Immature natural killer cell (primary cell): ENCODE results near the gene PLA2G4B. TPM values are rescaled to one million over a fixed set of nuclear protein-coding genes. Genes with fewer than 3 reads are reported as not detected.

Experiments
- DNase-seq, 3 donors: peaks; one replicate each; pipeline ENCODE4 v3.0.0; 2022; ENCODE audit warnings: mixed read lengths in 1 of 3
- H3K27ac Mint-ChIP-seq, 6 donors: one replicate each; pipeline ENCODE4 v1.8.0; 2020; ENCODE audit warnings: mixed read lengths in 6 of 6, mild to moderate bottlenecking in 5 of 6, inconsistent platforms in 4 of 6, moderate library complexity in 3 of 6
- H3K27me3 Mint-ChIP-seq, 3 donors: one replicate each; pipeline ENCODE4 v1.8.0; 2020 to 2021; ENCODE audit warnings: low read depth in 3 of 3, mild to moderate bottlenecking in 3 of 3, mixed read lengths in 3 of 3, moderate library complexity in 3 of 3, inconsistent platforms in 1 of 3
- H3K36me3 Mint-ChIP-seq, 3 donors: one replicate each; pipeline ENCODE4 v1.8.0; 2020; ENCODE audit warnings: mixed read lengths in 3 of 3, inconsistent platforms in 2 of 3, mild to moderate bottlenecking in 2 of 3
- H3K4me1 Mint-ChIP-seq, 2 donors: one replicate each; pipeline ENCODE4 v1.8.0; 2020; ENCODE audit warnings: inconsistent platforms in 2 of 2, mild to moderate bottlenecking in 2 of 2, mixed read lengths in 2 of 2, moderate library complexity in 1 of 2
- H3K4me3 Mint-ChIP-seq, 5 donors: one replicate each; pipeline ENCODE4 v1.8.0; 2020; ENCODE audit warnings: mild to moderate bottlenecking in 5 of 5, mixed read lengths in 5 of 5, inconsistent platforms in 3 of 5, moderate library complexity in 3 of 5
- H3K9me3 Mint-ChIP-seq, 6 donors: one replicate each; pipeline ENCODE4 v1.8.0; 2020; ENCODE audit warnings: mild to moderate bottlenecking in 6 of 6, mixed read lengths in 6 of 6, inconsistent platforms in 4 of 6, moderate library complexity in 3 of 6
- polyA plus RNA-seq, 3 donors: library from polyadenylated mRNA; unstranded; fragments of 300-500 nt; fragmentation: Illumina TruSeq; gene quantifications; one replicate each; pipeline ENCODE4 v1.2.3, GENCODE V29; 2021

Gene PLA2G4B
- polyA plus RNA-seq, 3 donors from 2014 or later = 1.1 to 2.7 TPM; not detected in 1

- H3K4me3 Mint-ChIP-seq = no peak overlapping the region
Observed at GRCh38 chr15:41865490-41866055, 26.9 kb downstream of the PLA2G4B start.

DNA sequence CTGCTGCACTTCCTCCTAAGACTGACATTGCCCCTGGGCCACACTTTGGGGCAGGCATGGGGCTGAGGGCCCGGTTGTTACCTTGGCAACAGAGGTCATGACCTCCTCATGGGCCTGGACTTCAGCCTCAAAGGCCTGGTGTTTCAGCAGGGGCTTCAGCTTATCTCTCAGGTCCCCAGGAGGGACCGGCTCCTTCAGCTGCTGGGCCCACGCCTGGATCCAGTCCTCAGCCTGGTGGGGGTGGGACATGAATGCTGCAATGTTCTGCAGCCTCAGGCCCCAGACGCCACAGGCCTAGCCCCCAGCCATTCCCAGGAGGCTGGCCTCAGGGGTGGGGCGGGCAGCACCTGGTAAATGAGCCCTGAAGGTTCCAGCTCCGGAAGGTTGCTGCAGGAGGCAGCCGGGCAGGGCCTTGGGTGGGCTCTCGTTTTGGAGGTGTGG, 27.6 kb downstream of the PLA2G4B start:
- H3K4me1 Mint-ChIP-seq = peaks cover 4% of the 10 kb centered on the region in 2 donors
- H3K36me3 Mint-ChIP-seq = no peaks in the 10 kb centered on the region
- H3K9me3 Mint-ChIP-seq = no peaks in the 10 kb centered on the region
- no peak overlapping the region for H3K27ac Mint-ChIP-seq
- H3K27me3 Mint-ChIP-seq = peaks cover 0 to 2% (median 0%) of the 10 kb centered on the region in 3 donors
- no peak overlapping the region for H3K4me3 Mint-ChIP-seq
- no peak for DNase-seq

More at GRCh38 chr15:41865490-41866055, 26.9 kb downstream of the PLA2G4B start:
- H3K9me3 Mint-ChIP-seq = no peaks in the 10 kb centered on the region
- H3K4me1 Mint-ChIP-seq = peaks cover 4% of the 10 kb centered on the region in 2 donors
- no peak overlapping the region for H3K27ac Mint-ChIP-seq
- H3K27me3 Mint-ChIP-seq = peaks cover 0 to 2% (median 0%) of the 10 kb centered on the region in 3 donors
- H3K36me3 Mint-ChIP-seq = no peaks in the 10 kb centered on the region
- DNase-seq = no peak

GRCh38 chr15:41866872-41867579, 28.4 kb downstream of the PLA2G4B start:
- peaks cover 4% of the 10 kb centered on the region in 2 donors for H3K4me1 Mint-ChIP-seq

DNA sequence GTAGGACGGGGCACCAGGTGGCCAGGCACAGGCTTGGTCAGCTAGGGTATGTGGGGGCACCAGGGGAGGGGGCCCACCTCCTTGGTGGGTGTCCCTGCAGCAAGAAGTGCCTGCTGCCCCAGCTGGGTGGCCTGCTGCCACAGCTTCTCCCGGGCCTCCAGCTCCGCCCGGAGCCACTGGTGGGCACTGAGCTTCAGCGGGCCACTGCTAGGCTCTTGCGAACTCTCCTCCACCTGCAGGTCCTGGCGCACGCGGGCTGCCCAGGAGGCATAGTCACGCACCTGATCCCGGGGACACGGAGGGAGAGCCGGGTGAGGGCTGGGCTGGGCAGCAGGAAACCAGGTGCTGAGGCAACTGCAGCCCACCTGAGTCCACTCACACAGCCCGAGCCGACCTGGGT, 29.7 kb downstream of the PLA2G4B start:
- Mint-ChIP-seq H3K27me3 (peaks cover 0 to 2% (median 1%) of the 10 kb centered on the region in 3 donors), H3K36me3 (no peaks in the 10 kb centered on the region), H3K27ac (peak overlapping the region in 2 of 6 donors; percentile 21 to 66), H3K4me1 (no peaks in the 10 kb centered on the region), H3K9me3 (no peaks in the 10 kb centered on the region), H3K4me3 (no peak overlapping the region)
- no peak for DNase-seq

More at GRCh38 chr15:41866872-41867579, 28.4 kb downstream of the PLA2G4B start:
- Mint-ChIP-seq H3K27ac (peak overlapping the region in 1 of 6 donors; percentile 25), H3K27me3 (peaks cover 0 to 2% (median 0%) of the 10 kb centered on the region in 3 donors), H3K36me3 (no peaks in the 10 kb centered on the region), H3K9me3 (no peaks in the 10 kb centered on the region), H3K4me3 (no peak overlapping the region)
- no peak for DNase-seq

DNA sequence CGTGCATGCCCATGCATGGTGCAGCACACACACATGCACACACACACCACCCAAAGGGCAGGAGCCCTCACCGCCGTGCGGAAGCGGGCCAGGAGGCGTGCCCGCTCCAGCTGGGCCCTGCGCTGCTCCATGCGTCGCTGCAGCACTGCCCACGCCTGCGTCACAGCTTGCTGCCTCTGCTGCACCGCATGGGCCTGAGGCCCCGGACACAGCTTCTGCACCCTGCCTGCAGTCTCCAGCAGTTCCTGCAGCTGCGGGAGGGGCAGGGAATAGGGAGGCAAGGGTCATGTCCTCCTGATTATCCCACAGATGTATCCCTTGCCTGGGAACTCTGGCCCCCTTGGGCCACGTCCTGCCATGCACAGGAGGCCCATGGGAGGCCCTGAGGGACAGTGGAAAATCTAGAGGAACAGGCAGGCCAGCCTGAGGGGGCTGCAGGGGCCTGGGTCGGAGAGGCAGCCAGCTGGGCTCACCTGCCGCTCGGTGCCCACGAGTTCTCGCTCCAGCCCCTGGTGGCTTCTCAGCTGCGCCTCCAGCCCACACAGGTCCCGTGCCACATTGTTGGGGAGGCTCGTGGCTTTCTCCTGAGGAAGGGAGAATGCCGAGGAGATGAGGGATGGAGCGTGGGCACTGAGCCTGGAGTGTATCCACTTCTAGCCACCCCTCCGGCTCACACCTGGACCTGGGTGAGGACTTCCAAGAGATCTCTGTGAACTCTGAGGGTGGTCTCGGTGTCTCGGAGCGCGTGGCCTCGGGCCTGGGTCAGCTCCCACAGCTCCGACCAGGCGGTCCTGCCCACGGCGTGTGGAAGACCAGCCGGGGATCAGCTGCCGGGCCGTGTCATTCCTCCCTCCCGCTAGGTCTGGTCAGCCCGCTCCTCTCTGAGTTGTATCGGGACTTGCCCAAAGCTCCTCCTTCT, 31.4 kb downstream of the PLA2G4B start:
- H3K4me1 Mint-ChIP-seq = no peaks in the 10 kb centered on the region
- peak overlapping the region in 2 of 6 donors; percentile 32 to 58 for H3K27ac Mint-ChIP-seq
- H3K36me3 Mint-ChIP-seq = no peaks in the 10 kb centered on the region
- no peak for DNase-seq
- peaks cover 0 to 2% (median 1%) of the 10 kb centered on the region in 3 donors for H3K27me3 Mint-ChIP-seq
- H3K9me3 Mint-ChIP-seq = no peaks in the 10 kb centered on the region
- peak overlapping the region in 1 of 5 donors; percentile 26 for H3K4me3 Mint-ChIP-seq

DNA sequence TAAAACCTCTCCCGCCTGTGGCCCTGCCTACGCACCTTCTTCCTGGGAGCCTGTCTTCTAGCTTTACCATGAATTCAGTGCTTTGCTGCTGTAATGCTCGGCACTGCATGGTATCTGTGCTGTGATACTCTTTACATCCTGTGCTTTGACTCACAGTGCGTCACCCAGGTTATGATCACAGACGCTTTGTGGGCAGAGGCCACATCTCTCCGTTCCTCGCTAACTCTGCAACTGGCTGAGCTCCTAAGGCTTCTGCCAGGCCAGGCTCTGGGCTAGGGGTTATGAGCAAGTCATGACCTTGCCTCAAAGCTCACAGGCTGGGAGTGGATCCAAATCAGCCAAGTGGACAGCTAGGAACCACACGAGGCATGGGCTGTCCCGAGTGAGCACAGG, 32.0 kb downstream of the PLA2G4B start:
- peak in 1 of 3 donors; percentile 20 for DNase-seq
- no peaks in the 10 kb centered on the region for H3K4me1 Mint-ChIP-seq
- peak overlapping the region in 1 of 5 donors; percentile 26 for H3K4me3 Mint-ChIP-seq
- no peaks in the 10 kb centered on the region for H3K36me3 Mint-ChIP-seq
- no peaks in the 10 kb centered on the region for H3K9me3 Mint-ChIP-seq
- peaks cover 0 to 2% (median 1%) of the 10 kb centered on the region in 3 donors for H3K27me3 Mint-ChIP-seq
- H3K27ac Mint-ChIP-seq = peak overlapping the region in 2 of 6 donors; percentile 32 to 58

DNA sequence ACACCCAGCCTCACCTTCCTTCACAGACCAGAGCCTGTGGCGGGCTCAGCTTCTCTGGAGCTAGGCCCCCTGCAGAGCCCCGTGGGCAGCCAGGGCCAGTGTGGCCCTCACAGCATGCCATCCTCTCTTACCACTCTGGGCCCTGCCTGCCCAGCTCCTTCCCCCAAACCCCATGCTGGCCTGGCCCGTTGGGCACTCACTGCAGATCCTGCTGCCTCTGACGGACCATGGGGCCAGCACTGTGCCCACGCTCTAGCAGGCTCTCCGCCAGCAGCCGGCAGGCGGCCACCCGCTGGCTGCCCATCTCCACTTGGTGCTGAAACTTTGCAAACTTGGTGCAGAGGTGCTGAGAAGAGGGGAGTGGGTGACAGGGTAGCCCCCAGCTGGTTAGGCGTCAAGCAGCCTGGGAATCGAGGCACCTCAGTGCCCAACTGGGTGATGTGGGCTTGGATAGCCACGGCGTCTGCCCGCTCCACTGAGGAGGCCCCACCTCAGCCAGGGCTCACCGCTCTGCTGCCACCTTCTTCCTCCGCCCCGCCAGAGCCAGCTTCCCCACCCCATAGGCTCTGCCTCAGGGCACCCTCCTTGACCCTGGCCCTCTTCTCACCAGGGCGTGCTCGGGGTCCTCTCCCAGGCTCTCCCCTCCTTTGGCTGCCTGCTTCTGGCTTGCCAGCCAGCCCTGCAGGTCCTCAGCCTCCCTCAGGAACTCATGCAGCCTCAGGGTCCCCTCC, 32.7 kb downstream of the PLA2G4B start:
- H3K4me1 Mint-ChIP-seq = no peaks in the 10 kb centered on the region
- H3K27me3 Mint-ChIP-seq = peaks cover 0 to 2% (median 1%) of the 10 kb centered on the region in 3 donors
- no peaks in the 10 kb centered on the region for H3K36me3 Mint-ChIP-seq
- no peak for DNase-seq
- no peak overlapping the region for H3K27ac Mint-ChIP-seq
- H3K4me3 Mint-ChIP-seq = no peak overlapping the region
- no peaks in the 10 kb centered on the region for H3K9me3 Mint-ChIP-seq

DNA sequence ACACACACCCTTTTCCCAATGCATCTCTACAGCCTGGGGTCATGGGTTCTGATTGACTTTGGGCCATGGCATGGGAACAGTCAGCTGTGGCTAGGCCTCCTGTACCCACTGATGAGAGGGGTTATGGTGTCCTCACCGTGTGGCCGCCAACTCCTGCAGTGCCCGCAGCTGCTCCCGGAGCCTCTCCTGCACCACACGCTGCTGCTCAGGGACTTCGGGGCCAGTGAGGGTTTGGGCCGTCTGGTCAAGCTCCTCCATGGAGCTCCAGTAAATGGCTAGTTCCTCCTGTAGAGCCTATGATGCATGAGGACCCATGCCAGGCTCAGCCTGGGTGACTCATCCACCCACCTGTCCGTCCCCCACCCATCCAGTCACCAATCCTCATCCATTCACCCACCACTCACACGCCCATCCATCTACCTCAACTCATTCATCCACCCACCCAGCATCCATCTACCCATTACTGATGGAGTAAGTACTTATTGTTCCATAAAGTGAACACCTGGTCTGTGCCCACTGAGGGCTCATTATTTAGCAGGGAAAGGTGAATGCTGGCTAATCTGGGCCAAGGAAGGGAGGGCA, 33.6 kb downstream of the PLA2G4B start:
- H3K4me3 Mint-ChIP-seq = no peak overlapping the region
- no peaks in the 10 kb centered on the region for H3K4me1 Mint-ChIP-seq
- peaks cover 0 to 2% (median 1%) of the 10 kb centered on the region in 3 donors for H3K27me3 Mint-ChIP-seq
- H3K27ac Mint-ChIP-seq = peak overlapping the region in 3 of 6 donors; percentile 13 to 25 (median 18)
- H3K36me3 Mint-ChIP-seq = no peaks in the 10 kb centered on the region
- no peaks in the 10 kb centered on the region for H3K9me3 Mint-ChIP-seq
- DNase-seq = no peak

- H3K4me3 Mint-ChIP-seq = no peak overlapping the region
- DNase-seq = no peak
- H3K27ac Mint-ChIP-seq = no peak overlapping the region
- H3K9me3 Mint-ChIP-seq = no peaks in the 10 kb centered on the region
- H3K36me3 Mint-ChIP-seq = no peaks in the 10 kb centered on the region
- H3K4me1 Mint-ChIP-seq = no peaks in the 10 kb centered on the region
- H3K27me3 Mint-ChIP-seq = peaks cover 0 to 5% (median 1%) of the 10 kb centered on the region in 3 donors
Observed at GRCh38 chr15:41873711-41874110, 35.1 kb downstream of the PLA2G4B start.

DNA sequence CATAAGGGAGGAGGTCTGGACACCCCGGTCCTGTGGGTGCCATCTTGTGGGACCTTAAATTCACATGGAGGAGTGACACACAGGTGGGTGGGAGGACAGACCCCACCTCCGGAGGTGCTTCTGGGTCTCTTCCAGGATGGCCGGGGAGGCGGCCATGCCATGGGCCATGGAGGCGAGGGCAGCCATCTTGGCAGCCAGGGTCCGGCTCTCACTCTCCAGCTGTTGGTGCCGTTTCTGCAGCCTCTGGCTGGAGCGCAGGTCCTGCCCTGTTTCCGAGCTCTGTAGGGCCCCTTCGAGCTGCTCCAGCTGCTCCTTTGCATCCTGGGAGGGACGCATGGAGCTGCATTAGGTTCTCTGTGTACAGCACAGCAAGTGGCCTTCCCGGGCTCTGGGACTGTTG, 36.1 kb downstream of the PLA2G4B start:
- no peak for DNase-seq
- peaks cover 0 to 5% (median 1%) of the 10 kb centered on the region in 3 donors for H3K27me3 Mint-ChIP-seq
- H3K27ac Mint-ChIP-seq = no peak overlapping the region
- H3K4me3 Mint-ChIP-seq = no peak overlapping the region
- no peaks in the 10 kb centered on the region for H3K36me3 Mint-ChIP-seq
- H3K9me3 Mint-ChIP-seq = no peaks in the 10 kb centered on the region
- no peaks in the 10 kb centered on the region for H3K4me1 Mint-ChIP-seq

GRCh38 chr15:41876007-41876406, 37.4 kb downstream of the PLA2G4B start:
- peaks cover 0 to under 1% of the 10 kb centered on the region in 2 donors for H3K4me1 Mint-ChIP-seq
- H3K27ac Mint-ChIP-seq = no peak overlapping the region
- peaks cover 1 to 3% (median 3%) of the 10 kb centered on the region in 3 donors for H3K27me3 Mint-ChIP-seq
- no peak for DNase-seq
- no peaks in the 10 kb centered on the region for H3K36me3 Mint-ChIP-seq
- no peak overlapping the region for H3K4me3 Mint-ChIP-seq
- no peaks in the 10 kb centered on the region for H3K9me3 Mint-ChIP-seq

DNA sequence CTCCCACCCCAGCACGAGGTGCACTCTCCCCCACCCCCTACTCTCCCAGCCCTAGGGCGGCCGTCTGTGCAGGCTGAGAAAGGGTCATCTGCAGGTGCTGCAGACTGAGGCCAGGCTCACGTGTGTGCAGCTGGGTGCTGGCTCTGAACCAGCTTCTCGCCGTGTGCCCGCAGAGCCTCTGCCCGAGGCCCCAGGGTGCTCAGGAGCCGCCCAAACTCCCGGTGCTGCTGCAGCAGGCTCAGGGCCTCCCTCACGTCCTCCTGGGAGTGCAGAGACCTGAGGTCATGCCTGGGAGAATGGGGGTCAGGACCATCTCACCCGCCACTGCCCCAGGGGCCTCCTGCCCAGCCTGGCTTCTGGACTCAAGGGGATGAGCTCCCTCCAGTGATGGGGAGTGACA, 38.0 kb downstream of the PLA2G4B start:
- H3K4me3 Mint-ChIP-seq = no peak overlapping the region
- H3K9me3 Mint-ChIP-seq = no peaks in the 10 kb centered on the region
- DNase-seq = no peak
- H3K27ac Mint-ChIP-seq = no peak overlapping the region
- H3K27me3 Mint-ChIP-seq = peaks cover 1 to 8% (median 6%) of the 10 kb centered on the region in 3 donors
- H3K4me1 Mint-ChIP-seq = peaks cover 6 to 7% of the 10 kb centered on the region in 2 donors
- H3K36me3 Mint-ChIP-seq = no peaks in the 10 kb centered on the region
